GM18520 (cell line): ENCODE measurements around the gene CEBPB.

Experiments
- ATAC-seq: cut with Tn5 transposase; IDR thresholded peaks from one replicate; pipeline ENCODE4 v1.9.1; 2021; ENCODE audit not compliant: unreplicated experiment

Gene CEBPB

GRCh38 chr20:50226093-50226974, 35.7 kb downstream of the CEBPB start:
- ATAC-seq, result no peak

GRCh38 chr20:50227506-50227905, 36.9 kb downstream of the CEBPB start:
- ATAC-seq, result no peak

- ATAC-seq, result no peak
These were observed 38.6 kb downstream of the CEBPB start for GRCh38 chr20:50229156-50229607.

GRCh38 chr20:50230184-50230583, 39.6 kb downstream of the CEBPB start:
- no peak for ATAC-seq

GRCh38 chr20:50230871-50231560, 40.4 kb downstream of the CEBPB start:
- no peak for ATAC-seq

GRCh38 chr20:50231854-50232253, 41.2 kb downstream of the CEBPB start:
- ATAC-seq, result no peak

GRCh38 chr20:50232651-50233324, 42.2 kb downstream of the CEBPB start:
- ATAC-seq, result no peak

GRCh38 chr20:50233325-50234212, 42.9 kb downstream of the CEBPB start:
- no peak for ATAC-seq

GRCh38 chr20:50234288-50234687, 43.7 kb downstream of the CEBPB start:
- no peak for ATAC-seq

- no peak for ATAC-seq
These were observed 46.7 kb downstream of the CEBPB start for GRCh38 chr20:50237349-50237748.

GRCh38 chr20:50238081-50238800, 47.6 kb downstream of the CEBPB start:
- ATAC-seq, result no peak

- ATAC-seq, result no peak
These were observed 49.5 kb downstream of the CEBPB start for GRCh38 chr20:50240092-50240491.

- ATAC-seq, result no peak
These were observed 51.5 kb downstream of the CEBPB start for GRCh38 chr20:50242178-50242514.
